ENCODE measurements around the gene COLEC11. TPM values are rescaled to one million over a fixed set of nuclear protein-coding genes. Genes with fewer than 3 reads are reported as not detected.
"Not testable (repeated sequence)": the region's sequence is repeated elsewhere in the genome, so short reads cannot be mapped to it uniquely, and the experiment has no call there.

Gene COLEC11
- total and polyA plus RNA-seq, 8 donors: 0.84 to 7.1 (median 4.3) TPM

GRCh38 chr2:3571284-3571683 lies 23.6 kb upstream of the COLEC11 start:
- intact Hi-C loops (cut with DNase I): no loop called here

GRCh38 chr2:3572620-3573019 lies 22.3 kb upstream of the COLEC11 start:
- ATAC-seq (no peak), DNase-seq (no peak)
- no peaks in the 10 kb centered on the region for H3K9me3 ChIP-seq
- peaks cover 0 to 14% of the 10 kb centered on the region in 2 donors for H3K36me3 ChIP-seq
- H3K4me1 ChIP-seq: peaks cover 22 to 28% of the 10 kb centered on the region in 2 donors
- no peak overlapping the region for H3K4me3 ChIP-seq
- no peak for TF ChIP-seq CTCF (IDR thresholded peaks at IDR 0.05)
- H3K27me3 ChIP-seq: no peaks in the 10 kb centered on the region
- intact Hi-C loops (cut with DNase I): no loop called here
- H3K27ac ChIP-seq: no peak overlapping the region

More at GRCh38 chr2:3571284-3571683, 23.6 kb upstream of the COLEC11 start:
- Histone ChIP-seq H3K27ac (no peak overlapping the region), H3K36me3 (peaks cover 0 to under 1% of the 10 kb centered on the region in 2 donors), H3K9me3 (no peaks in the 10 kb centered on the region), H3K27me3 (no peaks in the 10 kb centered on the region), H3K4me3 (no peak overlapping the region), H3K4me1 (peaks cover 9 to 15% of the 10 kb centered on the region in 2 donors)
- no peak for ATAC-seq
- no peak for TF ChIP-seq CTCF (IDR thresholded peaks at IDR 0.05)
- no peak for DNase-seq

GRCh38 chr2:3574155-3574554 lies 20.8 kb upstream of the COLEC11 start:
- no peak overlapping the region for H3K4me3 ChIP-seq
- peaks cover 0 to 29% of the 10 kb centered on the region in 2 donors for H3K36me3 ChIP-seq
- H3K9me3 ChIP-seq: no peaks in the 10 kb centered on the region
- no peak for DNase-seq
- ATAC-seq: no peak
- no peaks in the 10 kb centered on the region for H3K27me3 ChIP-seq
- intact Hi-C loops (cut with DNase I): no loop called here
- no peak overlapping the region for H3K27ac ChIP-seq
- TF ChIP-seq CTCF (IDR thresholded peaks at IDR 0.05): no peak
- peaks cover 36 to 44% of the 10 kb centered on the region in 2 donors for H3K4me1 ChIP-seq

- intact Hi-C loops (cut with DNase I): no loop called here
- DNase-seq: peak in 2 of 4 donors; percentile 36 to 84
These were observed 19.2 kb upstream of the COLEC11 start for GRCh38 chr2:3575534-3576262.

GRCh38 chr2:3576263-3576630 lies 18.7 kb upstream of the COLEC11 start:
- DNase-seq; H3K27me3 ChIP-seq; intact Hi-C loops (cut with DNase I); H3K9me3 ChIP-seq; ATAC-seq: not testable (repeated sequence)
- Histone ChIP-seq H3K4me1 (peaks cover 36 to 50% of the 10 kb centered on the region in 2 donors), H3K4me3 (peak overlapping the region; percentile 63 to 91), H3K27ac (peak overlapping the region in 1 of 2 donors; percentile 87), H3K36me3 (peaks cover 0 to 50% of the 10 kb centered on the region in 2 donors)

More at GRCh38 chr2:3575534-3576262, 19.2 kb upstream of the COLEC11 start:
- ATAC-seq: peak; percentile 33
- Histone ChIP-seq H3K4me3 (peak overlapping the region; percentile 63 to 91), H3K4me1 (peaks cover 36 to 50% of the 10 kb centered on the region in 2 donors), H3K9me3 (no peaks in the 10 kb centered on the region), H3K27ac (peak overlapping the region; percentile 80 to 87), H3K36me3 (peaks cover 0 to 45% of the 10 kb centered on the region in 2 donors), H3K27me3 (no peaks in the 10 kb centered on the region)
- TF ChIP-seq CTCF (IDR thresholded peaks at IDR 0.05): no peak

All from left lung (tissue), 10 donors.